Hepatocyte (in vitro differentiated cells): ENCODE data around the gene TANGO6. TPM values are rescaled to one million over a fixed set of nuclear protein-coding genes. Genes with fewer than 3 reads are reported as not detected.
"Not testable (repeated sequence)": the region's sequence is repeated elsewhere in the genome, so short reads cannot be mapped to it uniquely, and the experiment has no call there.

Experiments
- DNase-seq: peaks from one replicate; pipeline ENCODE4 v3.0.0-alpha.2; 2016; ENCODE audit warnings: low spot score
- H2AFZ ChIP-seq: fragments of 200-600 bp; sonication (generic); 2 replicates; pipeline ENCODE4 v1.6.0; 2016; ENCODE audit warnings: antibody characterized with exemption, mild to moderate bottlenecking
- H3K27ac ChIP-seq: fragments of 200-600 bp; sonication (generic); 2 replicates; pipeline ENCODE4 v1.5.1; 2016; ENCODE audit warnings: mild to moderate bottlenecking
- H3K27me3 ChIP-seq: fragments of 200-600 bp; sonication (generic); 2 replicates; pipeline ENCODE4 v1.6.1; 2016
- H3K36me3 ChIP-seq: fragments of 200-600 bp; sonication (generic); replicated peaks from 2 replicates; pipeline ENCODE4 v1.5.1; 2016; ENCODE audit warnings: low read depth; ENCODE audit not compliant: insufficient read depth
- H3K4me1 ChIP-seq: fragments of 200-600 bp; sonication (generic); 2 replicates; pipeline ENCODE4 v1.5.1; 2016; ENCODE audit warnings: mild to moderate bottlenecking, moderate library complexity; ENCODE audit not compliant: insufficient read depth
- H3K4me2 ChIP-seq: fragments of 200-600 bp; sonication (generic); 2 replicates; pipeline ENCODE4 v1.6.0; 2016
- H3K4me3 ChIP-seq: fragments of 200-600 bp; sonication (generic); 2 replicates; pipeline ENCODE4 v1.5.1; 2016; ENCODE audit warnings: mild to moderate bottlenecking
- H3K79me2 ChIP-seq: fragments of 200-600 bp; sonication (generic); 2 replicates; pipeline ENCODE4 v1.6.0; 2017; ENCODE audit warnings: mild to moderate bottlenecking
- H3K9me2 ChIP-seq: fragments of 200-600 bp; sonication (generic); replicated peaks from 2 replicates; pipeline ENCODE4 v1.6.0; 2017; ENCODE audit warnings: mild to moderate bottlenecking; ENCODE audit not compliant: insufficient read depth
- H3K9me3 ChIP-seq: fragments of 200-600 bp; sonication (generic); 2 replicates; pipeline ENCODE4 v1.5.1; 2016; ENCODE audit warnings: low read depth, mild to moderate bottlenecking
- H4K20me1 ChIP-seq: fragments of 200-600 bp; sonication (generic); 2 replicates; pipeline ENCODE4 v1.6.0; 2016; ENCODE audit warnings: mild to moderate bottlenecking; ENCODE audit not compliant: insufficient read depth, poor library complexity, severe bottlenecking
- CTCF ChIP-seq: fragments of 200-600 bp; sonication (generic); IDR thresholded peaks from 2 replicates; pipeline ENCODE4 v1.5.1; 2016; ENCODE audit warnings: antibody characterized with exemption, mild to moderate bottlenecking; ENCODE audit not compliant: poor library complexity
- EZH2 ChIP-seq: fragments of 200-600 bp; sonication (generic); IDR thresholded peaks from 2 replicates; pipeline ENCODE4 v1.6.1; 2016; ENCODE audit warnings: antibody characterized with exemption, mild to moderate bottlenecking, borderline replicate concordance
- EZH2phosphoT487 ChIP-seq: fragments of 200-600 bp; sonication (generic); IDR thresholded peaks from one replicate; pipeline ENCODE4 v1.6.1; 2018; ENCODE audit warnings: antibody characterized with exemption, mild to moderate bottlenecking, low read depth, moderate library complexity; ENCODE audit not compliant: unreplicated experiment, severe bottlenecking
- whole genome bisulfite sequencing: methylation state at CpG from one replicate; pipeline ENCODE4 v1.1.6; 2016; ENCODE audit warnings: low lambda C conversion rate; ENCODE audit errors: missing lambda C conversion rate; 5-methylcytosine and 5-hydroxymethylcytosine counted together
- polyA plus RNA-seq: library from polyadenylated mRNA; unstranded; fragments of >200 nt; fragmentation: Nextera tagmentation; extraction: Ambion mirVana; gene quantifications from 2 replicates; pipeline ENCODE4 v1.2.1, GENCODE V29; 2016
- total RNA-seq: library from RNA; depleted of rRNA; stranded (reverse); fragments of >200 nt; gene quantifications from 2 replicates; pipeline ENCODE4 v1.2.3, GENCODE V29; 2014

Gene TANGO6
- total and polyA plus RNA-seq, 2 experiments from 2014 or later, result 4.8 to 6.5 TPM

- Histone ChIP-seq H3K4me1 (no peaks in the 10 kb centered on the region), H3K27ac (no peak overlapping the region), H3K4me2 (no peak overlapping the region), H4K20me1 (no peaks in the 10 kb centered on the region), H2AFZ (no peak overlapping the region), H3K79me2 (no peaks in the 10 kb centered on the region), H3K9me2 (no peaks in the 10 kb centered on the region), H3K4me3 (no peak overlapping the region), H3K27me3 (no peaks in the 10 kb centered on the region), H3K36me3 (no peaks in the 10 kb centered on the region), H3K9me3 (no peaks in the 10 kb centered on the region)
- no peak for TF ChIP-seq EZH2
- TF ChIP-seq EZH2phosphoT487, result no peak
- no peak for TF ChIP-seq CTCF
- WGBS, result 93% methylated on average over 5 of the region's 5 CpGs
- no peak for DNase-seq
These were observed 206.5 kb downstream of the TANGO6 start for GRCh38 chr16:69049603-69050375.

GRCh38 chr16:69051517-69051830 lies 208.1 kb downstream of the TANGO6 start:
- H3K9me2 ChIP-seq, H3K79me2 ChIP-seq, H3K4me1 ChIP-seq, DNase-seq, H3K36me3 ChIP-seq, H3K4me2 ChIP-seq, H3K27me3 ChIP-seq, H3K9me3 ChIP-seq, H2AFZ ChIP-seq, H4K20me1 ChIP-seq, H3K27ac ChIP-seq, H3K4me3 ChIP-seq: not testable (repeated sequence)
- WGBS, result 98% methylated on average over 3 of the region's 3 CpGs

- Histone ChIP-seq H3K36me3 (no peaks in the 10 kb centered on the region), H3K4me2 (no peak overlapping the region), H4K20me1 (no peaks in the 10 kb centered on the region), H3K79me2 (no peaks in the 10 kb centered on the region), H3K9me3 (no peaks in the 10 kb centered on the region), H3K27me3 (no peaks in the 10 kb centered on the region), H3K4me1 (no peaks in the 10 kb centered on the region), H3K27ac (no peak overlapping the region), H3K9me2 (no peaks in the 10 kb centered on the region), H2AFZ (no peak overlapping the region), H3K4me3 (no peak overlapping the region)
- no peak for DNase-seq
- WGBS, result 74% methylated on average over 3 of the region's 3 CpGs
- TF ChIP-seq EZH2 (no peak), EZH2phosphoT487 (no peak), CTCF (no peak)
These were observed 211.7 kb downstream of the TANGO6 start for GRCh38 chr16:69055008-69055407.

GRCh38 chr16:69055980-69056379 lies 212.6 kb downstream of the TANGO6 start:
- Histone ChIP-seq H3K4me3 (no peak overlapping the region), H3K4me2 (no peak overlapping the region), H3K27me3 (no peaks in the 10 kb centered on the region), H3K4me1 (no peaks in the 10 kb centered on the region), H4K20me1 (no peaks in the 10 kb centered on the region), H3K9me3 (no peaks in the 10 kb centered on the region), H2AFZ (no peak overlapping the region), H3K79me2 (no peaks in the 10 kb centered on the region), H3K27ac (no peak overlapping the region), H3K36me3 (no peaks in the 10 kb centered on the region), H3K9me2 (no peaks in the 10 kb centered on the region)
- TF ChIP-seq CTCF, result no peak
- no peak for TF ChIP-seq EZH2phosphoT487
- TF ChIP-seq EZH2, result no peak
- DNase-seq, result no peak
- WGBS, result 89% methylated on average over 1 of the region's 1 CpG
